Measurements from ENCODE around the gene PSORS1C1.

DNA sequence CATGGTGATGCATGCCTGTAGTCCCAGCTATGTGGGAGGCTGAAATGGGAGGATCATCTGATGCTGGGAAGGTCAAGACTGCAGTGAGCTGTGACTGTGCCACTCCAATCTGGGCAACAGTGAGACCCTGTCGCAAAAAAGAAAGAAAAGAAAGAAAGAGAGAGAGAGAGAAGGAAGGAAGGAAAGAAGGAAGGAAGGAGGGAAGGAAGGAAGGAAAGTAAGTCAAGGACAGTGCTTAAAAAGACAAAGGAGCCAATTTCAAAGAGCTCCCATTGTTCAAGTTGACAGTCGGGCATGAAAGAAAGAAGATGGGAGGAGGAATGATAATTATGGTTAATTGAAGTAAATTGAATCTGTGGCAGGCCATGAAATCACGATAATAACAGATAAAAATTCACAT is 18.4 kb upstream of the PSORS1C1 start:
- TF ChIP-seq, protein P1, sequence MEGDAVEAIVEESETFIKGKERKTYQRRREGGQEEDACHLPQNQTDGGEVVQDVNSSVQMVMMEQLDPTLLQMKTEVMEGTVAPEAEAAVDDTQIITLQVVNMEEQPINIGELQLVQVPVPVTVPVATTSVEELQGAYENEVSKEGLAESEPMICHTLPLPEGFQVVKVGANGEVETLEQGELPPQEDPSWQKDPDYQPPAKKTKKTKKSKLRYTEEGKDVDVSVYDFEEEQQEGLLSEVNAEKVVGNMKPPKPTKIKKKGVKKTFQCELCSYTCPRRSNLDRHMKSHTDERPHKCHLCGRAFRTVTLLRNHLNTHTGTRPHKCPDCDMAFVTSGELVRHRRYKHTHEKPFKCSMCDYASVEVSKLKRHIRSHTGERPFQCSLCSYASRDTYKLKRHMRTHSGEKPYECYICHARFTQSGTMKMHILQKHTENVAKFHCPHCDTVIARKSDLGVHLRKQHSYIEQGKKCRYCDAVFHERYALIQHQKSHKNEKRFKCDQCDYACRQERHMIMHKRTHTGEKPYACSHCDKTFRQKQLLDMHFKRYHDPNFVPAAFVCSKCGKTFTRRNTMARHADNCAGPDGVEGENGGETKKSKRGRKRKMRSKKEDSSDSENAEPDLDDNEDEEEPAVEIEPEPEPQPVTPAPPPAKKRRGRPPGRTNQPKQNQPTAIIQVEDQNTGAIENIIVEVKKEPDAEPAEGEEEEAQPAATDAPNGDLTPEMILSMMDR (IDR thresholded peaks at IDR 0.05 in 8 of 11, conservative IDR thresholded peaks at IDR 0.05 in 3 of 11) = no peak
- no peak for TF ChIP-seq POLR2A (IDR thresholded peaks at IDR 0.05)
- TF ChIP-seq POLR2AphosphoS5 (IDR thresholded peaks at IDR 0.05) = no peak

All from spleen (tissue), 7 donors.